ENCODE measurements around the gene PTTG1IP.
A peak's percentile ranks its signal among the peaks of the same experiment; 100 is the strongest.

Gene PTTG1IP

DNA sequence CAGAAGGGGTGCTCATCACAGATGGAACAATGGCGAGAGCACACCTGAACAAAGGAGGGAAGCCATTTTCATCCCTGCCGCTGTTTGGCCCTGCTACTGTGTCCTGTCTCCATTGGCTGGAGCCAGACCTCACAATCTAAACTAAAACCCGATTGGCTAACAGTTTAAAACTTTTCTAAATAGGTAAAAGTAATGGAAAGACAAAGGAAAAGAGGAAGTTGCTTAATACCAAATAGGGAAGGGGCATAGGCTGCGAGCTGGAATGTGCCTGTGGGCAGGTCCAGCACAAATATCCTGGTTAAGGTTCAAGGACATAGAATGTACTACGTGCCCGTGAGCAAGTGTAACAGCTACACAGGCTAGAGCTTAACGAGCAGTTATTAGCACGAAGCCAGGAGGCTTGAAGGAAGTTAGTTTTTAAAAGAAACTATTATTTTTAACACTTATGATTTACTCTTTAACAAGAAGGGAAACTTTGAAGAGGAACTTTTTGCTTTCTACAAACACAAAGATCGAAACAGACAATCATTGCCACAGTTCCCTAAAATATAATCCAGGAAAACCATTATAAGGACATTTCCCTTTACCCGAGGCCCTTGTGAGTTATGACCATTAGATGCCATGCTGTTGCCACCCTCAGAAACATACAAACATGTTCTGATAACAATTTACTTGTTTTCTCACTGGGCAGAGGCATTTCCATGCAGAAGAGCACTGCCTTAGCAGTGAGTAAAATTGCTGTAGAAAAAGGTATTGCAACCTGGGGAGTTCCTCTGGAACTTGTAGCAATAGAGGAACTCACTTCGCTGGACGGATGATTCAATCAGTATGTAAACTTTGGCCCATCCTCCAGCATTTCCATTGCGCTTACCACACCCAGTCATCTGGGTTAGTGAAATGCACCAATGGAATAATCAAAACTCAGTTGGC lies 4.8 kb upstream of the PTTG1IP start:
- DNase-seq (ENCODE audit: low read depth): no peak
- no peak overlapping the region for H3K4me3 ChIP-seq (ENCODE audit: low read depth, low read length)
- TF ChIP-seq, protein P1, sequence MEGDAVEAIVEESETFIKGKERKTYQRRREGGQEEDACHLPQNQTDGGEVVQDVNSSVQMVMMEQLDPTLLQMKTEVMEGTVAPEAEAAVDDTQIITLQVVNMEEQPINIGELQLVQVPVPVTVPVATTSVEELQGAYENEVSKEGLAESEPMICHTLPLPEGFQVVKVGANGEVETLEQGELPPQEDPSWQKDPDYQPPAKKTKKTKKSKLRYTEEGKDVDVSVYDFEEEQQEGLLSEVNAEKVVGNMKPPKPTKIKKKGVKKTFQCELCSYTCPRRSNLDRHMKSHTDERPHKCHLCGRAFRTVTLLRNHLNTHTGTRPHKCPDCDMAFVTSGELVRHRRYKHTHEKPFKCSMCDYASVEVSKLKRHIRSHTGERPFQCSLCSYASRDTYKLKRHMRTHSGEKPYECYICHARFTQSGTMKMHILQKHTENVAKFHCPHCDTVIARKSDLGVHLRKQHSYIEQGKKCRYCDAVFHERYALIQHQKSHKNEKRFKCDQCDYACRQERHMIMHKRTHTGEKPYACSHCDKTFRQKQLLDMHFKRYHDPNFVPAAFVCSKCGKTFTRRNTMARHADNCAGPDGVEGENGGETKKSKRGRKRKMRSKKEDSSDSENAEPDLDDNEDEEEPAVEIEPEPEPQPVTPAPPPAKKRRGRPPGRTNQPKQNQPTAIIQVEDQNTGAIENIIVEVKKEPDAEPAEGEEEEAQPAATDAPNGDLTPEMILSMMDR (IDR thresholded peaks at IDR 0.05; ENCODE audit: control insufficient read depth, extremely low read depth, insufficient read depth): no peak

DNA sequence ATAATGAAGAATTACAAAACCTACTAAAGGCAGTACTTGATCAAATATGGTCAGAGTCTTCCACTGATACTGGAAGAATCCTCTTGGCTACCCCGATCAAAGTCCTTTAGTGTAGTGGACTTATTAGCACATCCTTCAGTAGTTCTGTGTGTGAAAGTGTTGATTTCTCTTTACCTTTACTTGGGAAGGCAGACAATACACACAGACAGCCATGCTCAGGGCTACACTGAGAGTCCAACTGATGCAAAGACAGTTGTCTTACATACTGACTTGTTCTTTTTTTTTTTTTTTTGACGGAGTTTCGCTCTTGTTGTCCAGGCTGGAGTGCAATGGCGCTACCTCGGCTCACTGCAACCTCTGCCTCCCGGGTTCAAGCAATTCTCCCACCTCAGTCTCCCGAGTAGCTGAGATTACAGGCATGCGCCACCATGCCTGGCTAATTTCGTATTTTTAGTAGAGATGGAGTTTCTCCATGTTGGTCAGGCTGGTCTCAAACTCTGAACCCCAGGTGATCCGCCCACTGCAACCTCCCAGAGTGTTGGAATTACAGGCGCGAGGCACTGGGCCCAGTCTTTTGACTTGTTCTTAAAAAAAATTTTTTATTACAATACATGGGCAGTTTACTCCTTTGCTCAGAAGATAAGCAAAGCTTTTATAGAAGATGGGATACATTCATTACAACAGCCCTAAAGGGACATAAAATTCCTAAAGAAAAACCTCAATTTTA lies 3.5 kb upstream of the PTTG1IP start:
- TF ChIP-seq, protein P1 (IDR thresholded peaks at IDR 0.05; ENCODE audit: control insufficient read depth, extremely low read depth, insufficient read depth): no peak
- no peak overlapping the region for H3K4me3 ChIP-seq (ENCODE audit: low read depth, low read length)
- DNase-seq (ENCODE audit: low read depth): no peak

DNA sequence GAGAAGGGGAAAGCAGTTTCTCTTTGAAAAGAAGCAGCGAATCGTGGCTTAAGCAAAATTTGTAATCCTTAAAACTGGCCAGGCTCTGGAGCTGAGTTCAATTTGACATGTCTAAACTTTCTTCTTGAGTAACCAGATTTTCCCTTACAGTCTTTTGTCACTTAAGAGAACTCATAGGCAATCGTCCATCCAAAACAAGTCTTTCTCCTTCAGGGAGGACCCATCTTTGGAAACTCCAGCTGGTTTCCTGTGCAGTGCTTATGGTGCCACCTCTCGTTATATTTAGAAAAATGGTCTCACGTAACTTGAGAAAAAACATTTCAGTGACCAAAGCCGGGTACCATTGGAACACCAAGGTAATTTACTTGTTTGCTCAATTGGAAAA lies 1.8 kb upstream of the PTTG1IP start:
- TF ChIP-seq, protein P1 (IDR thresholded peaks at IDR 0.05; ENCODE audit: control insufficient read depth, extremely low read depth, insufficient read depth): peak; percentile 36
- no peak for DNase-seq (ENCODE audit: low read depth)
- no peak overlapping the region for H3K4me3 ChIP-seq (ENCODE audit: low read depth, low read length)

DNA sequence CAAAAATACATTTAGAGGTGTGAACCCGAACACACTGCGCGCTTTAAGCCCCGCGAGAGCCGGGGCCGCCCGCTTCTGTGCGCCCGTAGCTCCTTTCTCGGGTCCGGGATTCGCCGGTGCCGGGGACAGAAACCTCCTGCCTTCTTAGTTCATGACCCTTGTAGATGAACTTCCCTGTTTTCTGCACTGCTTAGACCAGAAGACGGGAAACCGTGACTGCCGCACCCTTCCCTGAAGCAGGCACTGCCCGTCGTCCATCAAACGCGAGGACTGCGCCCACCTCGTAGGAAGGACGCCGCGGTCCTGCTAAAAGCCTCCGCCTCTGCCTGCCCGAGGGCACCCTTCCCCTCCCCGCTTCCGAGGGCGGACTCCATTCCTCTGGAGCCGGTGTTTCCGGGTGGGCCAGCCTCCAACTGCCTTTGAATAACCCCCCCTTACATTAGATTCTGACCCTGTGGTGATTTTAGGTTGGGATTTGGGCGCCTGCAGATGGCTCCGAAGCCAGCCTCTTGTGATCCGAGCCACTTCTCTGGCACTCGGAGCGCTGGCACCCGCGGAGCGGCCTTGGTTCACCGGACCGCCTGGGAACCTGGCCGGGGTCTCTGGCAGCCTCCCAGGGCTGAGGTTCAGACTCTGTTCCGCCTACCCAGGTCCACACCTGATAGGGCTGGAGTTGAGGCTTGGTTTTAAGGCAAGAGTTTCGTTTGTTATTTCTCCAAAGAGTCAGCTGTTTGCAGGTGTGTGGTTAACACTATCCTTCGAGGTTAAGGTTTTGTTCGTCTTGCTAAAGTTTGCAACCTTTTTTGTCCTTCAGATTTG lies 1.2 kb upstream of the PTTG1IP start:
- no peak for DNase-seq (ENCODE audit: low read depth)
- peak overlapping the region; percentile 91 for H3K4me3 ChIP-seq (ENCODE audit: low read depth, low read length)
- TF ChIP-seq, protein P1 (IDR thresholded peaks at IDR 0.05; ENCODE audit: control insufficient read depth, extremely low read depth, insufficient read depth): no peak

DNA sequence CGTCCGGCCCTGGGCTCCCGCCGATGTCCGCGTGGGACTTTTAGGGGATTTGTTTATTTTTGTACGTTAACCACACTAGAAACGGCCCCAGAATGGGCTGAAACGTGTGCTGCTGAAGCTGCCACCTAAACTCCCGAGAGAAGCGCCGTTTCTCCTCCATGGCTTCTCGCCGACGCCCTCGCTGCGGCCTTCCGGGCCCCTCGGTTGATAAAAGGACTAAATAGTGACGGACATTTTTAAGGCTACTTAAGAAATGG lies 678 bp upstream of the PTTG1IP start:
- no peak for DNase-seq (ENCODE audit: low read depth)
- TF ChIP-seq, protein P1 (IDR thresholded peaks at IDR 0.05; ENCODE audit: control insufficient read depth, extremely low read depth, insufficient read depth): no peak
- H3K4me3 ChIP-seq (ENCODE audit: low read depth, low read length): peak overlapping the region; percentile 91

DNA sequence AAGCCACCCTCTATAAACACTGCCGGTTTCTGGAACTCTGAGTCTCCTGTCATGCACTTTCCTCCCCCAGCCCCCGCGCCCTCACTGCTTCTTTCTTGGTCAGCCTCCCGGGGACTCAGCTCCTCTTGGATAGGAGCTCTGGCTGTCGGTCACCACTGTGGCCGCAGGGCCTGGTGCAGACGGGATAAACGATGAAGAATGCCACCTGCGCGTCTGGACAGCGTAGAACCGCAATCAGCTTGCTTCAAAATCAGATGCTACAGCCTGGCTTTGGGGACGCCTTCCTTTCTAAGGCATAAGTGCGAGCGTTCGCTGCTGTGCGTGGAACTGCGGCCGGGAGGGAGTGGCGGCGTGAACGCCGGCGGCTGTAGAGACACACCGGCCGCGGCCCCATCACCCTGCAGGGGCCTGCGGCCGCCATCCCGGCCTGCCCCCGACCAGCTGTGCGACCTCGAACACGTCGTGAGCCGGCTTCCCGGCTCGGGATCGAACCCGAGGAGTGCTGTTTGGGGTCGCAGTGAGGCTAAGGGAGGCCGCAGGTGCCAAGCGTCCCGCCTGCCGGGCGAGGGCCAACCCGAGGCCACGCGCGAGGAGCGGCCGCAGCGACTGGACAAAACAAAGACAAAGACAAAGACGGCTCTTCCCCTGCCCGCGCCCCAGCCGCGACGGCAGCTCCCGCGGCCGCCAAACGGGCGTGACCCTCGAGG lies 688 bp downstream of the PTTG1IP start:
- peak overlapping the region; percentile 91 for H3K4me3 ChIP-seq (ENCODE audit: low read depth, low read length)
- DNase-seq (ENCODE audit: low read depth): no peak
- TF ChIP-seq, protein P1 (IDR thresholded peaks at IDR 0.05; ENCODE audit: control insufficient read depth, extremely low read depth, insufficient read depth): no peak

Measured in LNCaP clone FGC (cell line).